Measurements from ENCODE around the gene MFSD11.

GRCh38 chr17:76816590-76817135 is 78.7 kb downstream of the MFSD11 start:
- TF ChIP-seq GATA2 (IDR thresholded peaks at IDR 0.05; ENCODE audit: low read depth, low read length) (no peak), GATA3 (IDR thresholded peaks at IDR 0.05; ENCODE audit: low read depth, low read length) (no peak)
